ENCODE results near the gene CADPS.
"Not testable (repeated sequence)": the region's sequence is repeated elsewhere in the genome, so short reads cannot be mapped to it uniquely, and the experiment has no call there.

Gene CADPS

GRCh38 chr3:62585861-62586260, 289.4 kb downstream of the CADPS start:
- DNase-seq: no peak

DNA sequence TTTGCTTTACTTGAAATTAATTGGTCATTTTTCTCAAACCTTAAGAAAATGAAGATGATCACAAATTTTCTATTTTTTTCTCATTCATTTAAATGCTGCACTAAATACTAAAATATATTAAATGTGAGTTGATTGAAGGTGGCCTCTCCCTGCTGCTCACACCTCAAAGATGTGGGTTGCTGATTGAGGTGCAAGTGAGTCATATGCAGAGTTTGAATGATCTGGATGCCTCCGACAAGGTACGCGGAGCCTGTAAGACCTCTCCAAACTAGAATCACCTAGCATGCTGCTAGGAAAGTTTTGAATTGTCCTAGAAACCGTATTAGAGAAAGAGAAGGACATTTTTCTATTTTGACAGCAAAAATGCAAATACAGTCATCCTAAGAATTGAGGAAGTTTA, 290.6 kb downstream of the CADPS start:
- no peak for DNase-seq

DNA sequence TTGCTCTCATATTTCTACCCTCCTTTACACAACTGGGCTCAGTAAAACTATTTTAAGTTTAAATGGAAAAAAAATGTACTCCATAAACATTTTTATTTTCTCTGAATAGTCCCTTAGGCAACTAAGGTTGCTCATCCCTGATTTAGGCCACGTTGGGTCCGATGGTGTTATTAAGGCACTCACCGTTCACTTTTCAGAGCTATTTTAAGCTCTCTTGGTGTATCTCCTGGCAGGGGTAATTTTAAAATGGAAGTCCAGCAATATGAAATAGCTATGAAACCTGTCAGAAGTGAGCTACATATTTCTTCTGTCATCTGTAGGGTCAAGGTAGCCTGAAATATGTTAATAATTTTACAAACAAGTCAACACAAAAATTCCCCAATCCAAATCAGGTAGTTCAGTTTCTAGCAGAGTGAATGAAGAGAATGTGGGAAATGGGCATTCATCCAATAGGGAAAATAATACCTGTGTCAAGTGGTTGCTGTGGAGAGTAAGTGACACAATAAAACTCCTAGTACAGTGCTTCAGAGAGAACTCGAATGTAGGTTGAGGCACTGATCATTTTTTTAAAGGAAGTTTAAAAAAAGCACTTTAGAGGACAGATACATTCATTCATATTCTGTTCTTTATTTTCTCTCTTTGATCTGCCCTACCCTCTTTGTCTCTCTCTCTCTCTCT, 292.6 kb downstream of the CADPS start:
- DNase-seq: no peak

DNA sequence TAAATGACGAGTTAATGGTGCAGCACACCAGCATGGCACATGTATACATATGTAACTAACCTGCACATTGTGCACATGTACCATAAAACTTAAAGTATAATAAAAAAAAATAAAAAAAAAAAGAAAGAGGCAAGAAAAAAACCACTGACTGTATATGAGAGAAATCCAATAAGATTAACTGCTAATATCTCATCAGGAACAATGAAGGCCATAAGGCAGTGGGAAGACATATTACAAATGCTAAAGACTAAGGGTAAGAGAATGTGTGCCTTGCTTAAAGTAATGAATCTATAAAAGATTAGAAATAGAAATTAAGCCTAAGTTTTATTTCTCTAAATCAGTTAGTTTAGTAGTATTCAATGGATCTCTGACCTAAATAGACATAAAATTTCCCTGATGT, 294.7 kb downstream of the CADPS start:
- DNase-seq: not testable (repeated sequence)

- DNase-seq: no peak
Observed at GRCh38 chr3:62577153-62577552, 298.1 kb downstream of the CADPS start.

DNA sequence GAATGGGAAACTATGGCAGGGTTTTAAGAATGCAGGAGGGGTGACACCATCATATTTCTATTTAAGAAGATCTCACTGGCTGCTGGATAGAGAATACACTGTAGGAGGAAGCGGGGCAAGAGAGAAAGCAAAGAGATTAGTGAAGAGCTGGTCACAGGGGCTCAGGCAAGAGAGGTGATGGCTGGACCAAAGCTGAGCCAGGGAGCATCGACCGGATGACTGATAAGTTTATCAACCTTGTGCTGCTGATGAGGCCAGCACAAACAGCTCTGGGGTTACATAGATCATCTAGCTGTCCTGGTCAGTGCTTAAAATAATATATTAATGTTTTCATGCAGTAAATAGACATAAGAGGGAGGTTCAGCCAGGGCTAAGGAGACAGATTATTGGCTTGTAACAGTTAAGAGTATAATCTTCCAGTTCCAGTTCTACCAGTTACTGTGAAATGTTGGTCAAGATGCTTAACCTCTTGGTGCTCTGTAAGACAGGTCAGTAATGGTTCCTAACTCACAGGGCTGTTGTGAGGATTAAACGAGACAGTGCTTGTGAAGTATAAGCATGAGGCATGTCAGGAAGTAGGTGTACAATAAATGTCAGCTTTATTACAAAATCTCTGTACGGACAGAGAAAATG, 300.8 kb downstream of the CADPS start:
- no peak for DNase-seq

DNA sequence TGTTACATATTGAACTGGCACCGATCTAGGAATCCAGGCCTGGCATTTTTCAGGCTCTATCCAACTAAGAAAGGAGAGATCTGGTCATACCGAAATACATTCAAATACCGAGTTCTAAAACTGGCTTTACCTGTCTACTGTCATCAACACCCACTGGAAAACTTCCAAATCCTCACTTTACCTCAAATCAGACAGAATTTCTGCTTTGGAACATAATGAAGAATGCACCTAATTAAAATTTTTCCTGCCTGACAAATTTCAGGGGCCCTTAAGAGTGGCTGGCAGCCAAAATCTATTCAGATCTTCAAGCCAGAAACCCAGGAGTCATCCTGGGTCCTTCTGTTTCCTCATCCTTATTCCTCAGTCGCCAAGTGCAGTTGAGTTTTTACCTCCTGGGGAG, 303.3 kb downstream of the CADPS start:
- no peak for DNase-seq

GRCh38 chr3:62570888-62571287, 304.3 kb downstream of the CADPS start:
- DNase-seq: no peak

DNA sequence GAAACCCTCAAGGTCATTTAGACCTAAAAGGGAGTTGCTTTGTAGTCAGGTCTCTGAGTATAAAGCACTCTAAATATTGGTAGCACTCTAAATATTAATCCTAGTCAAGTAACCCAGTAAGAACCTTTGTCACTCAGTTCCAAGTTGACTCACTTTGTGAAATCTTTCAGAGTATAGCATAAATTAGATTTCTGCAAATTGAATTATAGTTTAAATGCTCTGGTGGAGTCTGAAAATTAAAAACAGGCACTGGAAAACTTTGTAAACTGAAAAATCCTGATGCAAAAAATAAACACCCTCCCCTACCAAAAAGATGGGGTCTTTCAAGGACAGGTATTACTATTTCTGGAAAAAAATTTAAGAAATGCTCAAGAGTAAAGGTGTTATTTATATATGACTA, 305.6 kb downstream of the CADPS start:
- no peak for DNase-seq

- no peak for DNase-seq
Observed at GRCh38 chr3:62567097-62568021, 307.9 kb downstream of the CADPS start.

- no peak for DNase-seq
Observed at GRCh38 chr3:62566022-62566557, 309.1 kb downstream of the CADPS start.

- DNase-seq: no peak
Observed at GRCh38 chr3:62562596-62562995, 312.6 kb downstream of the CADPS start.

DNA sequence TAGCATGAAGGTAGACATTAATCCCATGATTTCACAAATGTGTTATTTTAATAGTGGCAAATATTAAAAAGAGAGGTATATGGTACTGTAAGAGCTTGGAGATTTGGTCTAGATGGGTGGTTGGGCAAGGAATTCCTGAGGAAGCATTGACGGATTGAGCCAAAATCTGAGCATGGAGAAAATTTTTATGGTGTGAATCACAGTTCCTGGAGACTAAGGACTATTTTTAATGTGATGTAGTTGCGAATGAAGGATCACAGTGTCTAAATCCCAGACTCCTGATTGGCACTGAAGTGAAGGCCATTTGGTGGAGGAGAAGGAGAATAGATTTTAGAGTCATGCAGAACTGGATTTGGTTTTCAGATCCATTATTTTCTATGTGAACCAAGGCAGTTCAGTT, 313.2 kb downstream of the CADPS start:
- DNase-seq: no peak

DNA sequence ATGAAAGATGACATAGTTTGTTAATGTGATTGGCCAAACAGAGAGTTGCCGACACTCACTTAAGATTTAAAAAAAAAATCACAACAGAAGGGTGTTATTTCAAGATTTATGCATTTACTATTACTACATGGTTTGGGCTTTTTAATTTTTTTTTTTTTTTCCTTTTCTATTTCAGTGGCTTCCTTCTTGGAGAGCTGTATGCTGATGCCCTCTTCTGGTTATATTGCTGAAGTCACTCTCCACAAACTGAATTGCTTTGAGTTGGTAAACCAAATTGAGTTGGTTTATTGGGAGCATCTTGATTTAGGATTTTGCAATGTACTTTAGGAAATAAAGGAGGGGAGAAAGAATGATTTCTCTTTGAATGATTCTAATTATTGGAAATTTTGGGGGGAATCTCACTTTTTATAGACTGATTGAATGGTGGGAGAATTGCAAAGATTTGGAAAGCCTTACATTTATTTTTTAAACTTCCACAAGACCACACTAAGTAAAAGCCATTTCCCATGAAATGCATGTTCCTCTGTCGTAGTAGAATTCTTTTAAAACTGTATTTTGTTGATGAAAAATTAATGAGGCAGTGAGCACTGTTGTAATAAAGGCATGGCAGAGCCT, 315.3 kb downstream of the CADPS start:
- no peak for DNase-seq

GRCh38 chr3:62558549-62559112, 316.6 kb downstream of the CADPS start:
- DNase-seq: no peak

DNA sequence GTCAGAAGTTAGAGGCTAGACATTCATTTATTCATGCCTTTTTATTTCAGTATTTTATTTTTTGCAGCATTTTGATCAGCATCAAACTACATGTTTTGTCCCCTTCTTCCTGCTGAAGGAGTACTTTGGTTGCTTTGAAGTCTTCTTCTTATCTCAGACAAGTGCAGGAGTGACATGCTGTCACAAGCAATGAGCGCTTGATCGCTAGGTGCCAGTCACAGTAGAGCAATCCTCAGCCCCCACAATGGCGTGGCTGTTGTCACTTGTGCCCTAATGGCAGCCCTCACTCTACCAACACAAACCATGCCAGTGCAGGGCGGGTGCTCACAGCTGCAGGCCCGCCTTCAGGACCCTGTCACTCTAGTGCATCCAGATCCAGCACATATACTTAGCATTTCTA, 317.2 kb downstream of the CADPS start:
- DNase-seq: no peak

DNA sequence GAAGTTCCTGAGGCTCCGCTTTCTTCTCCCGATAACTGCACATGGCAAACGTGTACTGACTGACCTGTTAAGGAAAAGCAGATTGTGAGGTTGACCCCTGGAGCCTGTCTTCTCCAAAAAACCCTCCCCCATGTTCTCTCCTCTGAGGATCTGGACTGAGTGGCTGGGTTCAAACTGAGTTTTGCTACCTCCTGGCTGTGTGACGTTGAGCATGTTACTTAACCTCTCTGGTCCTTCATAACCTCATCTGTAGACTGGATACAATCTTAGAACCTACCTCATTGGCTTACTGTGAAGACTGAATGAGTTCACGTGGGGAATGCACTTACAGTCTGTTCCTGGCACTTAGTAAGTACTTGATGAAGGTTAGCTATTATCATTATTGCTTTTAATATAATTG, 317.8 kb downstream of the CADPS start:
- no peak for DNase-seq

GRCh38 chr3:62556121-62556815, 318.9 kb downstream of the CADPS start:
- no peak for DNase-seq

DNA sequence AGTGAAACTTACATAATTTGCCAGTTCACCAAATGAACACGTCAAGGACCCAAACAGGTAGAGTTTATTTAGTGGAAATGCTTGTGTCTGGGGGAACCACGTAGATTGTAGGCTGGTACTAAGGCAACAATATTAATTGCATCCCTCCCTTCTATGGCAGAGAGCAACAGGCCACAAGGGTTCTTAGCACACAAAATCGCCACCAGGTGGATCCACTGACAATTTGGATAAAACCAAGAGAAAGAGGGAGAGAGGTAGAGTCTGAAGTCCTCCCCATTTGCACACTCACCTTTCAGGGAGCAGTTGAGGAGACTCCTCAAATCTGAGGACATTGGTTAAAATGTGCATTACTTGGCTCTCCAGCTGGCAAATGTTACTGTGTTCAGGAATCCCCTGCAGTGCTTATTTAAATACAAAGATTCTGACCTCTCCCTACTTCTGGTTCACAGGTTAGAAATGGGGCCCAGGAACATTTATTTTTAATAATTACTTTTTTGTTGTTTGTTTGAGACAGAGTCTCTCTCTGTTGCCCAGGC, 320.9 kb downstream of the CADPS start:
- no peak for DNase-seq

DNA sequence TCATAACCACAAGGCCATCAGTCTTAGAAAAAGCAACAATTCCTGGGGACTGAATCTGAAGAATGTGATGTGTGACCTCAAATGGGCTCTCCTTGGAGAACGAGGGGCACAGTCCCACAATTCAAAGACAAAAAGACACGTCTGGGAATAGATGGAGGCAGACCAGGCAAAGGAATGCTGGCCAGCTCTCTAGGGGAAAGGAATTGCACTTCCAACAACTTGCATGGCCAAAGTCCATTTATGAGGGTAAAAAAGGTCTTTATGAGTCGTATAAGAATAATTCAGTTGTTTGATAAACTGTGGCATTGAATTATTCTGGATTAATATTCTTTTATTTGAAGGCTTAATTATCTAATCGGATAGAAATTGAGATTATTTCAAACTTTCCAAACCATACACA, 321.4 kb downstream of the CADPS start:
- DNase-seq: no peak

DNA sequence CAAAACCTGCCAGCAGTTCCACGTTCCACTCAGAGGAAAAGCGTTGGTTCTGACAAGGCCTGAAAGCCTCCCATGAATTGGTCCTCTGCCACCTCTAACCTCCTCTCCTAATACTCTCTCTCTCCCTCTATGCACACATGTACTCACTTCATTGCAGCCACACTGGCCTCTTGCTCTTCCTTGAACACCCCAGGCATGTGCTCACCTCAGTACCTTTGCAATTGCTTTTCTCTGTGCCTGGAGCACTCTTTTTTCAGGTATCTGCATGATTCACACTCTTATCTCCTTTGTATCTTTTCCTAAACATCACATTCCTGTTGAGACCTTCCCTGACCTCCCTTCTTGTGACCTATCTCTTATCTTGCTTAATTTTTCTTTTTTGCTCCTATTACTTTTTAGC, 323.7 kb downstream of the CADPS start:
- no peak for DNase-seq

DNA sequence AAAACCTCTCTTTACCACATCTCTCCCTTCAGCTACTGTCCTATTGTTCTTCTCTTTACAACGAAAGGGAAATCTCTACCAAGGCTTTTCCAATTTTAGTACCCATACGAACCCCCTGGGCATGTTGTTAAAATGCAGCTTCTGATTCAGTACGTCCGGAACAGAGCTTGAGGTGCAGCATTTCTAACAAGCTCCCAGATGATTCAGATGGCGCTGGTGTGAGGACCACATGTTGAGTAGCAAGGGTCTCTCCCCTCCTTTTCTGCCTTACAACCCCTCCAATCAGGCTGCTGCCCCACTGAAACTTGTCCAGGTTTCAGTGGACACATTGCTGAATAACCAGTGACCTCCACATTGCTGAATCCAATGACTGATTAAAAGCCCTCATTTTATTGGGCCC, 324.8 kb downstream of the CADPS start:
- no peak for DNase-seq

Data from GDM1 (cell line).